HG03469 (cell line): Measurements from ENCODE around the gene HCFC1.

Experiments used
- ATAC-seq: cut with Tn5 transposase; IDR thresholded peaks from one replicate; pipeline ENCODE4 v1.9.1; 2021; ENCODE audit warnings: mild to moderate bottlenecking, moderate library complexity, moderate number of reproducible peaks; ENCODE audit not compliant: unreplicated experiment

Gene HCFC1

GRCh38 chrX:153960077-153960476 lies 11.5 kb downstream of the HCFC1 start:
- ATAC-seq, result no peak

DNA sequence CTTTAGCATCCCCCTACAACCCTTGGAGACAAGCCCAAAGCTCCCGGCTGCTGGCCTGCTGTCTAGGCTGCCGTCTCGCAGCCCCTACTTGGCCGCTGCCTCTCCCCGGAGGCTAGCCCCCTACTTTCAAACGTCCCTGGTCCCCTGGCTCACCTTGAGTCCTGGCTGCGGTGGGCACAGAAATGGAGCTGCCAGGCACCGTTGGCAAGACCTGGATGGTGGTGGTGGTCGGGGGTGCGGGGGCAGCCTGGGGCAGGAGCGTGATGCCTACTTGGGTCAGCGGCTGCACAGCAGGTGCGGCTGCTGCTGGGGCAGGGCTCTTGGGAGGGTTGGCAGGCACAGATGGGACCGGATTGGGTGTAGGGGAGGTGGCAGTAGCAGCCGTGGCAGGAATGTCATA lies 12.0 kb downstream of the HCFC1 start:
- no peak for ATAC-seq

DNA sequence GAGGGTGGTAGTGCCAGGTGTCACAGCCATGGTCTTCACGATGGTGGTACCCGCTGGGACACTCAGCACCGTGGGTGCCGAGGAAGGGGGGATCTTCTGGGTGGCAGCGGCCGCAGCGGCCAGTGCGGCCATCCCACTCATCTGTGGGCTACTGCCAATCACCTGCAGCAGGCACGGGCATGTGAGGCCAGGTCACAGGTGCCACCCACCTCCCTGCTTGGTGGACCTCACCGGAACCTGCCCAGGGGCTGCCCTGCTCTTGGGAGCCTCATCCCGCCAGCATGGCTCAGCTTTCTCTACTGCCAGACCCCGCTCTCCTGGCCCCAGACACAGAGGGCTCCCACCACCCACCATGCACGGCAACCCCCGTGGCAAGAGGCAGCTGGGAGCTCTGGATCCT lies 13.0 kb downstream of the HCFC1 start:
- ATAC-seq, result no peak

- no peak for ATAC-seq
Measured at GRCh38 chrX:153957224-153957623, 14.4 kb downstream of the HCFC1 start.

GRCh38 chrX:153956044-153956907 lies 15.3 kb downstream of the HCFC1 start:
- no peak for ATAC-seq

DNA sequence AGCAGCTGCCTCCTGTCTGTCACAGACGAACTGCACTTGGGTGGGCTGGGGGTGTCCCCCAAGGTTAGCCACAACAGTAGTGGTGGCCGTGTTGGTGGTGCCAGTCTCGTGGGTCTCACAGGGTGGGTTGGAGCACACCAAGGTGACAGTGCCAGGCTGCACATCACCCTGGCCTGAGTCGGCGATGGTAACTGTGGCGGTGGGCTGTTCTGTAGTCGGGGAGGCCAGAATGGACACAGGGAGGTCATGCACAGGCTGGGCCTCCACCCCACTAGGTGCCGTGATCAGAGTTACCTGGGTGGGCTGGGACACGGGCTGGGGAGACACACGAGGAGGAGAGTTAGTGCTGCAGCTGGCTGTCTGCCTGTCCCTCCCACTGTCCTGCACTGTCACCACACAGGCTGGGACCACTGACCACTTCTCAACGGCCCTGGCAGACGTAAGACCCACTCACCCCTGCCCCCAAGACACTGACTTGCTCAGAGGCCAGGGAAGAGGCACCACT lies 16.3 kb downstream of the HCFC1 start:
- ATAC-seq, result no peak

DNA sequence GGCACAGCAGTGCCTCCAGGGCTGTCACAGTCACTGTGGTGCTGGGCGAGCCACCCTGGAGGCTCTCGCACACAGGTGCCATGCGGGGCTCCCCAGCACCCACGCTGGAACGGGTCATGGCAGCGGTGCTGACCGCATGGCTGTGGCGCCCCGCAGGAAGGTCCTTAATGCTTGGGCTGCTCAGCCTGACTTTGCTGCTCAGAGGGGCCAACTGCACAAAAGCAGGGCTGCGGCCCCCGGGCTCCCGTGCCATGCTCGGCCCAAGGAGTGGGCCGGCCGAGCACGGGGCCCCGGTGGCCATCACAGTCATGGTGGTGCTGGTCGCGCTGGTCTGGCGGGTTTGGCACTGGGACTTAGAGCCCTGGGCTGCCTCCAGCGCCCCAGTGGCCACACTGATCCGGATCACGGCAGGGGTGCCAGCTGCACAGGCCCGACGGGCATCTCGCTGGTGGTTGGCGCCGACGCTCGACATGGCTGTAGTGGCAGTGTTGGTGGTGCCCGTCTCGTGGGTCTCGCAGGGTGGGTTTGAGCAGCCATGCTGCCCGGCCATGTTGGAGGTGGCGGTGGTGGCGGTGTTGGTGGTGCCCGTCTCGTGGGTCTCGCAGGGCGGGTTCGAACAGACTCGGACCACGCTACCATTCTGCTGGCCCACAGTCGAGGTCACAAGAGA lies 16.9 kb downstream of the HCFC1 start:
- ATAC-seq, result no peak

DNA sequence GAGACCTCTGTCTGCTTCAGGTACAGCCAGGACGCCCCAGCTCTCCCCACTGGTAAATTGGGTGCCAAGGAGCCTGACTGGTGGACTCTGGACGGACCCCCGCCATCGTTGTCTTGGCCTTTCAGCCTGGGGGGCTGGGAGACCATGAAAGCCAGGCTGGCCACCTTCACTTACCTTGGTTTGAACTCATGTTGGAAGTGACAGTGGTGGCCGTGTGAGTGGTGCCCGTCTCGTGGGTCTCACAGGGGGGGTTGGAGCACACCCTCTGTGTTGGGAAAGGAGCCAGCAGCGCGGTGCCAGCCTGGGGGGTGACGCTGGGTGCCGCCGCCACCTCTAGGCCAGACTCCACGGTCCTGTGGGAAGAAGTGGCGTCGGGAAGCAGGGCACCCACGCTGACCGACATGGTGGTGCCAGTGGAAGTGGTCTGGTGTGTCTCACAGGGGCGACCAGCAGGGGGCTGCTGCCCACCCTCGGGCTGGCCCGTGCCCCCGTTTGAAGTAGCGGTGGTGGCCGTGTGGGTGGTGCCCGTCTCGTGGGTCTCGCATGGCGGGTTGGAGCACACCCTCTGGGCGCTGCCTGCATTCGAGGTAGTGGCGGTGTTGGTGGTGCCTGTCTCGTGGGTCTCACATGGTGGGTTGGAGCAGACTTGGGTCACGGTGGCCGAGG lies 17.6 kb downstream of the HCFC1 start:
- no peak for ATAC-seq

GRCh38 chrX:153953342-153953830 lies 18.2 kb downstream of the HCFC1 start:
- no peak for ATAC-seq

DNA sequence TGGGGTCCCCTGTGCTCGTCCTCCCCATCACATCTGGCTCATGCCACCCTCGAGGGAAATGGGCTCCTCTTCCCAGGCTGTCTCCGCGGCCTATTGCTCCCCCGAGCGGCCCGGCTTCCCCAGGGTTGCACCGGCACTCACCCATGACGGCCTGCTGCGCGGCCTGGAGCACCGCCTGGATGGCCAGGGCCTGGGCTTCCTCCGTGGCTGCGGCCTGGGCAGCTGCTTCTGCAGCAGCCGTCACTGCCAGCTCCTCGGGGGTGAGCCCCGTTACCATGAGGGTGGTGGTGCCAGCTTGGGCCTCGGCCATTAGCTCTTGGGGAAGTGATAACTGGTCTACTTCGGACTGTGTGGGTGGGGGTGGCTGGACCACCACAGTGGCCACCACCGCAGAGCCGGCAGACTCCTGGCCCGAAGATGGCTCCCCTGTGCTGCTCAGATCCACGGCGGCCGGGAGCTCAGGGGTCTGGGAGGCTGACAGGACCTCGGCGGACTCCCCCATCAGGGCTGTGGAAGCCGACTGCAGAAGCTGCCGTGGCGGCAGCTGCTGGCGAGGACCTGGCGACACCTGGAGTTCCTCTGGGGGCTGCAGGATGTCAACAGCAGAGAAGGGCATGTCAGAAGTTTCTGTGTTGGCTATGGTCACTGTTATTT lies 19.1 kb downstream of the HCFC1 start:
- ATAC-seq, result no peak

- ATAC-seq, result no peak
Measured at GRCh38 chrX:153951683-153952372, 19.8 kb downstream of the HCFC1 start.

- no peak for ATAC-seq
Measured at GRCh38 chrX:153950127-153950526, 21.5 kb downstream of the HCFC1 start.

DNA sequence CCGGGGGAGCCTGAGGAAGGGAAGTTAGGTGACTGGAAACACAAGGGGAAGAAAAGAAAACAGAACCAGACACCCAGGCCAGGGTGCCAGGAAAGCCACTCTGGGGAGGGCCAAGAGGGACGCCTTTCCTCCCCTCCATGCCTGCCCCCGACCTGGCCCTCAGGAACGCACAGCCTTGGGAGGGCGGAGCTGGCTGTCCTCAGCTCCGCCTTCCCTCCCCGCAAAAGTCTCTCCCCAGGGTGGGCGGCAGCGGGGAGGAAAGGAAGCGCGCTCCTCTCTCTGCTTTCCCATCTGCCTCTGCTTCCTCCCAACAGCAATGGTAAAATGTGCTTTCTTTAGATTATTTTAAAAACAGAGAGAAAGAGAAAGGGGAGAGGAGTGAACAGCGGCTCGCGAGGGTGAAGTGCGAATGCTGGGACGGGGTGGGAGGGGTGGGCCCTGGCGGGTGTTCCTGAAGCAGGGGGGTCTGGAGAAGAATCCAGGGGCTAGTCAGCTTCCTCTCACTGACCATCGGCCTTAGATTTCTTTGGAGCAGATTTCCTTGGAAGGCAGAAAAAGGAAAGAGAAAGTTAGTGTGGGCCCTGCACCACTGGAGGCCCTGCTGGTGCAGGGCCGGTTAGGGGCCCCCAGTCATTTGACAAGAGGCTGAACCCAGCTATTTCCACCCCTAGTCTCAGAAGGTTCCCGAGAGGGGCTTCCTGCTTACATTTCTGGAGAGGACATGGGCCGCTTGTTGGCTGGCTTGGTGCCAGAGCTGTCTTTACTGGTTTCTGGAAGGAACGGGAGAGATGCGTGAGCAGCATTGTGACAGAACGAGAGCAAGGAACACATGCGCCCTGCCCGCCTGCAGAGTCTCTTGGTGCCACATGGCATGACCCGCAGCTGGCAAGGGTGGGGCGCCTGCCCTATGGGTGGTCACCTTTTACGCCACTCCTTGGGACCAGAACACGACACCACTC lies 22.5 kb downstream of the HCFC1 start:
- no peak for ATAC-seq

DNA sequence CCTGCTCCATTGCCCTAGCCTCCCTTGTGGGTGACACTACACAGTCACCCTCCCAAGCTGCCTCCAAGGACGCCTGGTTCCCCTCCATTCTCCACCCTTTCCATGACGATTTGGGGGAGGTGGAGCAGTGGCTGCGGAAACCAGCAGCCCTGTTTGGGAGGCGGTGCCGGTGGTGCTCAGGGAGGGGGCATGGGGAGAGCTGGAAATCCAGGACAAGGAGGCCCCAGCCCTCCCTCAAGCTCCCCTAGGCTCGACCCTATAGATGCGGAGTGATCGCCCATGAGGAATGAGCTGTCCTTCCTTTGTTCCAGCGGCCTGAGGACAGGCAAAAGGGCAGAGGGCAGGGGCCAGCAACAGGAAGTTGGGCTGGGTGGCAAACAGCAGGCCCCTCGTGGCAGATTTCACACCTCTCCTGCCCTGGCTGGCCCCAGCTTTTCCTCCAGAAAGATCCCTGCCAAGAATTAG lies 23.6 kb downstream of the HCFC1 start:
- no peak for ATAC-seq

DNA sequence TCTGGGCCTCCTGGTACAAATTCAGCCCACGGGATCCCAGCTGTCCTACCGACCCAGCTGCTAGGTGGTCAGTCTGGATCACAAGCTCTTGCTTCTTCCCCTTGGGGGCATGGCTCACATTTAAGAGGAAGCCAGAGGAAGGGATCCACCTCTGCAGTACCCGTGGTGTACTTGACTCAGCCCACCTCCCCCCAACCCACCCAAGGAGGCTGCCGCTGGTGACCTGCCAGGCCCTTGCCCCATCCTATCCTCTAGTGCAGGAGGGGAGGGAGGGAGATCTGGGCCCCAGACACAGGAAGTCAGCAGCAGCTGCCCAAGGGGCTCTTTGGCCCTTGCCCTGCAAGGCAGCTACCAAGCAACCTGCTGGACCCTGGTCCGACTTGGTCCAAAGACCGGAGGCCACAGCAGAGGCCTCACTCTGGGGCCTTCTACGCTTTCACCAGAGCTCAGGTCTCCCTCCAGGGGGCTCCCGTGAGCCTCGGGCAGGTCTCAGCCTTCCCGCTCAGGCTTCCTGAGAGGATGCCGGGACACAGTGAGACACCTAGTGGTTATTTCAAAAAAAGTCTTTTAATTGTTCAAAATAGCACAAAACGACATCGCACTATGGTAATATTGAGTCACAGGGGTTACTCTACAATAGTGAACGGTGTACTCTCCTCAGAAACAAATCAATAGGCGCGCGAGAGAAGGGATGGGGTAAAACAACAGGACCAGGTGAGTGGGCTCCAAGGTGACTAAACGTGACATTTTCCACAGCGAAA lies 24.4 kb downstream of the HCFC1 start:
- no peak for ATAC-seq

DNA sequence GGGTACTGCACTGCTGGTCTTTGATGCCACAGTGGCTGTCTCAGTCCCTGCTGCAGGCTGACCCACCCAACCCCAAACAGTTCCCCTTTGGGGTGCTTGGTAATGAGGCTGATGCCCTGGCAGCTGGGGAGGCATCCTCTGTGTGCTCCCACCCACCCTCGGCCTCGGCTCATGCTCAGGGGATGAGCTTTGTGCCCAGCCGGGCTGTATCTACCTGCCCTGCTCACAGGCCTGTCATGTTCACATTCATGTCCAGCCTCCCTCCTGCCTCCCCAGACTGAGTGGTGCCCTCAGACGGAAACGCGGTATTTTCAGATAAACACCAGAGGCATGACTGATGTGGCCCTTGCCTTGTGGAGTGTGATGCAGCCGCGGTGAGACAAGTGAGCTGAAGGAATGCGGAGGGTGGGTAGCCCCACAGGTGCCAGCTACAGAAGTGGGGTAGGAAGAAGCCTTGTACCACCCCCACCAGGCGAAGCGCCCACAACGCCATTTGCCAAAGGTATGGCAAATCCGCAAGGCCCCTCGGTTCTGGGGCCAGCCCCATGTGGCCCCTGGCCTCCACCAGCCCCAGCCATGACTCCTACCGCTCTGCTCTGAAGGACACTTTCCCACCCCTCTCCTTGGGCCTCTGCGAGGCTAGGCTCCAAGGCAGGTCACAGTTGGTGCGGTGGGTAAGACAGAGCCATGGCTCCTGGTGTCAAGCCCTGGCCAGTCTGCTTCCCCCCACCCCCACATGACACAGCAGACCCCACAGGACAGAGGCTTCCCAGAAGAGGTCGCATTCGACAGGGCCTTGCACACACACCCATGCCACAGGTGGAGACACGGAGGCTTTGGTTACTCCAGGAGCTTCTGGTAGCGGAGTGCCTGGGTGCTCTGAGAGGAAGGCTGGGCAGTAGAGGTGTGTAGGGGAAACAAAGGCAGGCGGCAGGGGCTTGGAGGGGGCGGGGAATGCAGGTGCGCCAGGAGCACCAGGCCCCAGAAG lies 25.4 kb downstream of the HCFC1 start:
- no peak for ATAC-seq

- no peak for ATAC-seq
Measured at GRCh38 chrX:153944800-153945150, 26.8 kb downstream of the HCFC1 start.
